ENCODE data around the gene RNLS. TPM values are rescaled to one million over a fixed set of nuclear protein-coding genes. Genes with fewer than 3 reads are reported as not detected.

RNLS gene
- total and polyA plus RNA-seq, 4 donors, result 5.8 to 11.6 (median 7.9) TPM

- Histone ChIP-seq H3K36me3 (ENCODE audit: control insufficient read depth in 4 of 4, insufficient read depth in 4 of 4, low read length in 4 of 4) (peaks cover 0 to 3% (median 0%) of the 10 kb centered on the region in 4 donors), H3K27me3 (ENCODE audit: control insufficient read depth in 3 of 3, insufficient read depth in 3 of 3, low read length in 2 of 3) (no peaks in the 10 kb centered on the region), H3K9ac (ENCODE audit: insufficient read depth in 1 of 2, low read length in 2 of 2) (no peak overlapping the region), H3K9me3 (ENCODE audit: control insufficient read depth in 4 of 4, insufficient read depth in 3 of 4, low read length in 3 of 4) (peaks cover 0 to 3% (median 0%) of the 10 kb centered on the region in 4 donors), H3K4me1 (ENCODE audit: control insufficient read depth in 5 of 5, insufficient read depth in 5 of 5, low read length in 5 of 5) (peaks cover 0 to 19% (median 0%) of the 10 kb centered on the region in 5 donors), H3K4me3 (no peak overlapping the region), H3K27ac (ENCODE audit: low read depth in 1 of 2, low read length in 1 of 2) (no peak overlapping the region)
- DNase-seq (no peak), ATAC-seq (ENCODE audit: insufficient read depth, low FRiP score) (no peak)
- 79 to 83% methylated on average over 7 of the region's 7 CpGs for WGBS, 2 donors
- no peak for TF ChIP-seq CTCF (IDR thresholded peaks at IDR 0.05; ENCODE audit: control extremely low read depth, extremely low read depth)
Observed at GRCh38 chr10:88555190-88555908, 27.8 kb downstream of the RNLS start.

GRCh38 chr10:88553116-88553752 is 29.9 kb downstream of the RNLS start:
- Histone ChIP-seq H3K27ac (ENCODE audit: low read depth in 1 of 2, low read length in 1 of 2) (no peak overlapping the region), H3K9ac (ENCODE audit: insufficient read depth in 1 of 2, low read length in 2 of 2) (no peak overlapping the region), H3K4me1 (ENCODE audit: control insufficient read depth in 5 of 5, insufficient read depth in 5 of 5, low read length in 5 of 5) (peaks cover 0 to 19% (median 0%) of the 10 kb centered on the region in 5 donors), H3K27me3 (ENCODE audit: control insufficient read depth in 3 of 3, insufficient read depth in 3 of 3, low read length in 2 of 3) (no peaks in the 10 kb centered on the region), H3K36me3 (ENCODE audit: control insufficient read depth in 4 of 4, insufficient read depth in 4 of 4, low read length in 4 of 4) (peaks cover 0 to 3% (median 0%) of the 10 kb centered on the region in 4 donors), H3K4me3 (no peak overlapping the region), H3K9me3 (ENCODE audit: control insufficient read depth in 4 of 4, insufficient read depth in 3 of 4, low read length in 3 of 4) (peaks cover 0 to 3% (median 0%) of the 10 kb centered on the region in 4 donors)
- DNase-seq, result peak; percentile 49 to 86 (median 83)
- peak; percentile 74 for TF ChIP-seq CTCF (IDR thresholded peaks at IDR 0.05; ENCODE audit: control extremely low read depth, extremely low read depth)
- peak; percentile 69 for ATAC-seq (ENCODE audit: insufficient read depth, low FRiP score)
- WGBS, 2 donors, result 76 to 79% methylated on average over 2 of the region's 2 CpGs

GRCh38 chr10:88551246-88551645 is 31.9 kb downstream of the RNLS start:
- no peak for ATAC-seq (ENCODE audit: insufficient read depth, low FRiP score)
- DNase-seq, result no peak
- peaks cover 0 to 3% (median 0%) of the 10 kb centered on the region in 4 donors for H3K36me3 ChIP-seq (ENCODE audit: control insufficient read depth in 4 of 4, insufficient read depth in 4 of 4, low read length in 4 of 4)
- no peaks in the 10 kb centered on the region for H3K27me3 ChIP-seq (ENCODE audit: control insufficient read depth in 3 of 3, insufficient read depth in 3 of 3, low read length in 2 of 3)
- H3K4me1 ChIP-seq (ENCODE audit: control insufficient read depth in 5 of 5, insufficient read depth in 5 of 5, low read length in 5 of 5), result peaks cover 0 to 11% (median 0%) of the 10 kb centered on the region in 5 donors
- TF ChIP-seq CTCF (IDR thresholded peaks at IDR 0.05; ENCODE audit: control extremely low read depth, extremely low read depth), result no peak
- H3K9me3 ChIP-seq (ENCODE audit: control insufficient read depth in 4 of 4, insufficient read depth in 3 of 4, low read length in 3 of 4), result peaks cover 0 to 3% (median 0%) of the 10 kb centered on the region in 4 donors
- no peak overlapping the region for H3K9ac ChIP-seq (ENCODE audit: insufficient read depth in 1 of 2, low read length in 2 of 2)
- no peak overlapping the region for H3K27ac ChIP-seq (ENCODE audit: low read depth in 1 of 2, low read length in 1 of 2)
- 82 to 88% methylated on average over 2 of the region's 2 CpGs for WGBS, 2 donors
- no peak overlapping the region for H3K4me3 ChIP-seq

Measured in lung (tissue), 12 donors.